AG04449 (cell line): ENCODE data around the gene VRK2.
"Not testable (repeated sequence)": the region's sequence is repeated elsewhere in the genome, so short reads cannot be mapped to it uniquely, and the experiment has no call there.

Experiments
- CTCF ChIA-PET: fragments of 350-600 bp; formaldehyde crosslinking; extraction: SDS; loops from one replicate; lab custom pipeline; 2021; ENCODE audit warnings: antibody characterized with exemption; lab: Yijun Ruan, JAX
- POLR2A ChIA-PET: fragments of 400-600, 350-600 bp; formaldehyde crosslinking; extraction: SDS; loops from one replicate; lab custom pipeline; 2020; ENCODE audit warnings: antibody characterized with exemption, inconsistent platforms; lab: Yijun Ruan, JAX
- DNase-seq: peaks from one replicate; pipeline ENCODE4 v3.0.0-alpha.2; 2010; ENCODE audit warnings: low read depth, low spot score
- H3K4me3 ChIP-seq: 2 replicates; pipeline ENCODE4 v1.5.1; 2011; ENCODE audit warnings: low read depth, mild to moderate bottlenecking, control low read depth, low read length
- CTCF ChIP-seq: IDR thresholded peaks from one replicate; pipeline ENCODE4 v1.5.1; 2011; ENCODE audit warnings: mild to moderate bottlenecking, moderate library complexity, low read length, control low read depth, inconsistent platforms; ENCODE audit not compliant: insufficient read depth; ENCODE audit errors: missing control alignments

The VRK2 gene

GRCh38 chr2:58133395-58133794 is 86.8 kb downstream of the VRK2 start:
- ChIA-PET CTCF (no interaction called here), POLR2A (no interaction called here)
- no peak for TF ChIP-seq CTCF
- no peak overlapping the region for H3K4me3 ChIP-seq
- DNase-seq = no peak

GRCh38 chr2:58135861-58136260 is 89.3 kb downstream of the VRK2 start:
- ChIA-PET CTCF (no interaction called here), POLR2A (no interaction called here)

GRCh38 chr2:58137221-58137620 is 90.6 kb downstream of the VRK2 start:
- no peak for DNase-seq
- ChIA-PET POLR2A (no interaction called here), CTCF (no interaction called here)
- no peak for TF ChIP-seq CTCF
- H3K4me3 ChIP-seq = no peak overlapping the region

More at GRCh38 chr2:58135861-58136260, 89.3 kb downstream of the VRK2 start:
- H3K4me3 ChIP-seq = no peak overlapping the region
- no peak for TF ChIP-seq CTCF
- DNase-seq = no peak

- POLR2A ChIA-PET = no interaction called here
- no peak for DNase-seq
- CTCF ChIA-PET = no interaction called here
- no peak for TF ChIP-seq CTCF
- no peak overlapping the region for H3K4me3 ChIP-seq
Observed at GRCh38 chr2:58137856-58138255, 91.2 kb downstream of the VRK2 start.

GRCh38 chr2:58138396-58139030 is 91.9 kb downstream of the VRK2 start:
- no peak overlapping the region for H3K4me3 ChIP-seq
- TF ChIP-seq CTCF = no peak
- POLR2A ChIA-PET = no interaction called here
- CTCF ChIA-PET = interaction anchor here (1.2 kb wide), 1 partner anchor 17 kb away, joined by 3 read pairs; no protein-coding TSS in a partner anchor
- DNase-seq = no peak

GRCh38 chr2:58140508-58141072 is 94.0 kb downstream of the VRK2 start:
- POLR2A ChIA-PET = no interaction called here
- H3K4me3 ChIP-seq = no peak overlapping the region
- CTCF ChIA-PET = interaction anchor here (1.8 kb wide), 1 partner anchor 8 kb away, joined by 4 read pairs; no protein-coding TSS in a partner anchor
- peak; percentile 73 for DNase-seq
- TF ChIP-seq CTCF = no peak

GRCh38 chr2:58145769-58146168 is 99.2 kb downstream of the VRK2 start:
- CTCF ChIA-PET = interaction anchor here (1.6 kb wide), 1 partner anchor 14 kb away, joined by 5 read pairs; no protein-coding TSS in a partner anchor
- H3K4me3 ChIP-seq, POLR2A ChIA-PET, DNase-seq: not testable (repeated sequence)
